ENCODE measurements around the gene FRMD4A. TPM values are rescaled to one million over a fixed set of nuclear protein-coding genes. Genes with fewer than 3 reads are reported as not detected.

Gene FRMD4A
- polyA plus RNA-seq, 1 of the 3 experiments (the other 2 are of a cell fraction) = 37.7 TPM

DNA sequence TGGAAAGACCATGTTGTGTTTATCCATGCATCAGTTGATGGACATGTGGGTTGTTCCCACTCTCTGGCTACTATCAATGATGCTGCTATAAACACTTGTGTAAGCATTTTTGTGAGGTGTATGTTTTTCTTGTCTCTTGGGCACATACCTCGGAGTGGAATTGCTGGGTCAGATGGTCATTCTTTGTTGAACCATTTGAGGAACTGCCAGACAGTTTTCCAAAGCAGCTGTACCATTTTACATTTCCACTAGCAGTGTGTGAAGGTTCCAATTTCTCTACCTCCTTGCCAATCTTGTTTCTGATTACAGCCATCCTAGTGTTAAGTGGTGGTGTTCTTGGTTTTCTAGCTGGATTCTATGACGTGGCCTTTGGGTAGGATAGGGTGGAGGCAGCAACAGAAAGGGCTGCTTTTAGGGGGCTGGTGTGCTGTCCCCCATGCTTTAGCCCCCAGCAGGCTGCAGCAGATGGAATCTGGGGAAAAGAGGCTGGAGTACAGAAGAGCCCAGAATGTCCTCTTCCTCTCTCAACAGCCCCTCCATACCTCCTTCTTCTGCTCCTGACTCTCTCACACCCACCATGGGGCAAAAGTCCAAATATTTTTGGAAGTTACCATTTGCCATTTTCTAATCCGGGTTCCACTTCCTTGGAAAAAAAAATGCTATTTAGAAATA lies 352.7 kb downstream of the FRMD4A start:
- ChIA-PET CTCF (interaction anchor here (0.9 to 1.2 kb wide), 2 partner anchors 85 to 116 kb away, joined by 3 to 4 read pairs; no protein-coding TSS in a partner anchor), POLR2A (interaction anchor here (1.7 kb wide), 1 partner anchor 30 kb away, joined by 3 read pairs; no protein-coding TSS in a partner anchor)
- H3K79me2 ChIP-seq (ENCODE audit: insufficient read depth) = no peaks in the 10 kb centered on the region
- no peaks in the 10 kb centered on the region for H3K9me3 ChIP-seq
- no peaks in the 10 kb centered on the region for H3K36me3 ChIP-seq (replicated peaks in 1 of 2; ENCODE audit: control insufficient read depth in 1 of 2, insufficient read depth in 2 of 2, low read length in 1 of 2)
- H3K9ac ChIP-seq = peak overlapping the region; percentile 8; the same call in 1 of the 2 replicates
- H4K20me1 ChIP-seq (ENCODE audit: insufficient read depth) = no peaks in the 10 kb centered on the region
- peak overlapping the region; percentile 15; the same call in 1 of the 2 replicates for H3K4me2 ChIP-seq
- no peaks in the 10 kb centered on the region for H3K9me2 ChIP-seq
- H3F3A ChIP-seq (replicated peaks; ENCODE audit: insufficient read depth) = peaks cover 18% of the 10 kb centered on the region
- peak overlapping the region in 1 of 2 experiments; percentile 82; a peak in 2 of 4 replicates for H3K27ac ChIP-seq (ENCODE audit: low read depth in 2 of 2, low read length in 1 of 2)
- 69% methylated on average over 3 of the region's 3 CpGs for WGBS (ENCODE audit: low lambda C conversion rate)
- H3K4me3 ChIP-seq (ENCODE audit: low read depth in 2 of 2, low read length in 1 of 2) = no peak overlapping the region
- DNase-seq = no peak
- H3K4me1 ChIP-seq (ENCODE audit: control insufficient read depth in 1 of 2, insufficient read depth in 2 of 2, low read depth in 1 of 2, low read length in 1 of 2) = peaks cover 14 to 16% of the 10 kb centered on the region in 2 experiments
- no peaks in the 10 kb centered on the region for H3K27me3 ChIP-seq (ENCODE audit: insufficient read depth)
- TF ChIP-seq NRF1 (IDR thresholded peaks at IDR 0.05; ENCODE audit: low read depth, low read length) (no peak), CHD2 (IDR thresholded peaks at IDR 0.05; ENCODE audit: low read length, partially characterized antibody) (no peak), NFIC (IDR thresholded peaks at IDR 0.05; ENCODE audit: borderline replicate concordance) (no peak), MXI1 (IDR thresholded peaks at IDR 0.05; ENCODE audit: low read depth, low read length) (no peak)
- TF ChIP-seq, protein P1, sequence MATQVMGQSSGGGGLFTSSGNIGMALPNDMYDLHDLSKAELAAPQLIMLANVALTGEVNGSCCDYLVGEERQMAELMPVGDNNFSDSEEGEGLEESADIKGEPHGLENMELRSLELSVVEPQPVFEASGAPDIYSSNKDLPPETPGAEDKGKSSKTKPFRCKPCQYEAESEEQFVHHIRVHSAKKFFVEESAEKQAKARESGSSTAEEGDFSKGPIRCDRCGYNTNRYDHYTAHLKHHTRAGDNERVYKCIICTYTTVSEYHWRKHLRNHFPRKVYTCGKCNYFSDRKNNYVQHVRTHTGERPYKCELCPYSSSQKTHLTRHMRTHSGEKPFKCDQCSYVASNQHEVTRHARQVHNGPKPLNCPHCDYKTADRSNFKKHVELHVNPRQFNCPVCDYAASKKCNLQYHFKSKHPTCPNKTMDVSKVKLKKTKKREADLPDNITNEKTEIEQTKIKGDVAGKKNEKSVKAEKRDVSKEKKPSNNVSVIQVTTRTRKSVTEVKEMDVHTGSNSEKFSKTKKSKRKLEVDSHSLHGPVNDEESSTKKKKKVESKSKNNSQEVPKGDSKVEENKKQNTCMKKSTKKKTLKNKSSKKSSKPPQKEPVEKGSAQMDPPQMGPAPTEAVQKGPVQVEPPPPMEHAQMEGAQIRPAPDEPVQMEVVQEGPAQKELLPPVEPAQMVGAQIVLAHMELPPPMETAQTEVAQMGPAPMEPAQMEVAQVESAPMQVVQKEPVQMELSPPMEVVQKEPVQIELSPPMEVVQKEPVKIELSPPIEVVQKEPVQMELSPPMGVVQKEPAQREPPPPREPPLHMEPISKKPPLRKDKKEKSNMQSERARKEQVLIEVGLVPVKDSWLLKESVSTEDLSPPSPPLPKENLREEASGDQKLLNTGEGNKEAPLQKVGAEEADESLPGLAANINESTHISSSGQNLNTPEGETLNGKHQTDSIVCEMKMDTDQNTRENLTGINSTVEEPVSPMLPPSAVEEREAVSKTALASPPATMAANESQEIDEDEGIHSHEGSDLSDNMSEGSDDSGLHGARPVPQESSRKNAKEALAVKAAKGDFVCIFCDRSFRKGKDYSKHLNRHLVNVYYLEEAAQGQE (IDR thresholded peaks at IDR 0.05; ENCODE audit: low read depth, low read length) = no peak
- TF ChIP-seq, protein P2, sequence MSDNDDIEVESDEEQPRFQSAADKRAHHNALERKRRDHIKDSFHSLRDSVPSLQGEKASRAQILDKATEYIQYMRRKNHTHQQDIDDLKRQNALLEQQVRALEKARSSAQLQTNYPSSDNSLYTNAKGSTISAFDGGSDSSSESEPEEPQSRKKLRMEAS (IDR thresholded peaks at IDR 0.05; ENCODE audit: low read depth) = no peak
- H2AFZ ChIP-seq (ENCODE audit: low read depth) = no peak overlapping the region

DNA sequence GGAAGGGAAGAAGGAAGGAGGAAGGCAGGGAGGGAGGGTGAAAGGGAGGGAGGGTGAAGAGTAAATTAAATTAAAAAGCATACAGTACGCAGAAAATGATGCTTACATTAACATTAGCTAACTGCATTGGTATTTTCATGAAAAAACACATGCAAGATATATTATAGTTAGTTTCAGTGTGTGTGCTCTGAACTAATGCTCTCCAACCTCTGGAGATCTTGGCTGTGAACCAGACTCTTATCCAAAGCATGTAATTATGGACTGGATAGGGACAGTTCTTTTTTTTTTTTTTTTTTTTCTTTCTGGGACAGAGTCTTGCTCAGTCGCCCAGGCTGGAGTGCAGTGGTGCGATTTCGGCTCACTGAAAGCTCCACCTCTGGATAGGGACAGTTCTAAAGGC lies 357.0 kb downstream of the FRMD4A start:
- H3K9me3 ChIP-seq = no peaks in the 10 kb centered on the region
- no peaks in the 10 kb centered on the region for H3K9me2 ChIP-seq
- H4K20me1 ChIP-seq (ENCODE audit: insufficient read depth) = no peaks in the 10 kb centered on the region
- peaks cover 29% of the 10 kb centered on the region for H3F3A ChIP-seq (replicated peaks; ENCODE audit: insufficient read depth)
- CTCF ChIA-PET = interaction anchor here (1.8 kb wide), 1 partner anchor 118 kb away, joined by 4 read pairs; no protein-coding TSS in a partner anchor
- no peaks in the 10 kb centered on the region for H3K36me3 ChIP-seq (replicated peaks in 1 of 2; ENCODE audit: control insufficient read depth in 1 of 2, insufficient read depth in 2 of 2, low read length in 1 of 2)
- WGBS (ENCODE audit: low lambda C conversion rate) = 22% methylated on average over 4 of the region's 4 CpGs
- H3K4me2 ChIP-seq = peak overlapping the region; percentile 67; the same call in 1 of the 2 replicates
- TF ChIP-seq FOXJ3 (CRISPR knock-in tag; IDR thresholded peaks at IDR 0.05) = no peak
- no peak for TF ChIP-seq YY1 (IDR thresholded peaks at IDR 0.05; ENCODE audit: low read depth)
- TF ChIP-seq JUND (IDR thresholded peaks at IDR 0.05) = no peak
- TF ChIP-seq, protein P3, sequence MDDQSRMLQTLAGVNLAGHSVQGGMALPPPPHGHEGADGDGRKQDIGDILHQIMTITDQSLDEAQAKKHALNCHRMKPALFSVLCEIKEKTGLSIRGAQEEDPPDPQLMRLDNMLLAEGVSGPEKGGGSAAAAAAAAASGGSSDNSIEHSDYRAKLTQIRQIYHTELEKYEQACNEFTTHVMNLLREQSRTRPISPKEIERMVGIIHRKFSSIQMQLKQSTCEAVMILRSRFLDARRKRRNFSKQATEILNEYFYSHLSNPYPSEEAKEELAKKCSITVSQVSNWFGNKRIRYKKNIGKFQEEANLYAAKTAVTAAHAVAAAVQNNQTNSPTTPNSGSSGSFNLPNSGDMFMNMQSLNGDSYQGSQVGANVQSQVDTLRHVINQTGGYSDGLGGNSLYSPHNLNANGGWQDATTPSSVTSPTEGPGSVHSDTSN (IDR thresholded peaks at IDR 0.05) = 0 out of 2 replicates have a peak, but pooled peaks have one; percentile 27
- peak; percentile 60; the same call in 1 of the 2 replicates for TF ChIP-seq NFIC (IDR thresholded peaks at IDR 0.05; ENCODE audit: borderline replicate concordance)
- TF ChIP-seq EP300 (IDR thresholded peaks at IDR 0.05; ENCODE audit: borderline replicate concordance in 1 of 2, low read depth in 1 of 2, low read length in 1 of 2) = 0 out of 4 replicates have a peak, but pooled peaks of 1 of the 2 experiments have one; percentile 10
- TF ChIP-seq MEF2A (IDR thresholded peaks at IDR 0.05; ENCODE audit: borderline replicate concordance, low read depth) = no peak
- TF ChIP-seq TCF12 (IDR thresholded peaks at IDR 0.05) = peak; percentile 40; the same call in 1 of the 2 replicates
- TF ChIP-seq FOSL2 (IDR thresholded peaks at IDR 0.05; ENCODE audit: borderline replicate concordance, low read depth) = no peak
- TF ChIP-seq, protein P1 (IDR thresholded peaks at IDR 0.05; ENCODE audit: low read depth, low read length) = no peak
- no peak for TF ChIP-seq SIN3A (IDR thresholded peaks at IDR 0.05; ENCODE audit: borderline replicate concordance, low read depth, low read length)
- no peaks in the 10 kb centered on the region for H3K27me3 ChIP-seq (ENCODE audit: insufficient read depth)
- H3K27ac ChIP-seq (ENCODE audit: low read depth in 2 of 2, low read length in 1 of 2) = peak overlapping the region; percentile 82 to 87; a peak in 3 of 4 replicates
- peak; percentile 42 for DNase-seq
- H3K4me1 ChIP-seq (ENCODE audit: control insufficient read depth in 1 of 2, insufficient read depth in 2 of 2, low read depth in 1 of 2, low read length in 1 of 2) = peaks cover 20 to 23% of the 10 kb centered on the region in 2 experiments
- no peak overlapping the region for H2AFZ ChIP-seq (ENCODE audit: low read depth)
- H3K9ac ChIP-seq = no peak overlapping the region; the same call in 1 of the 2 replicates
- POLR2A ChIA-PET = no interaction called here
- peaks cover 10% of the 10 kb centered on the region; the same call in 1 of the 2 replicates for H3K79me2 ChIP-seq (ENCODE audit: insufficient read depth)
- no peak overlapping the region for H3K4me3 ChIP-seq (ENCODE audit: low read depth in 2 of 2, low read length in 1 of 2)
